Stimulated activated CD8-positive, alpha-beta memory T cell treated with anti-CD3 and anti-CD28 coated beads, Interleukin-2, amount 100 ng/mL, for 1 hour (primary cell): ENCODE results near the gene RNF121.

Experiments used
- DNase-seq, 2 donors: peaks; one replicate each; pipeline ENCODE4 v3.0.0-alpha.2; 2020; ENCODE audit warnings: low read depth in 2 of 2

Gene RNF121

GRCh38 chr11:72037554-72038311 is 108.9 kb downstream of the RNF121 start:
- DNase-seq, result no peak

GRCh38 chr11:72038491-72038890 is 109.6 kb downstream of the RNF121 start:
- no peak for DNase-seq

GRCh38 chr11:72039031-72039855 is 110.4 kb downstream of the RNF121 start:
- DNase-seq, result no peak

- DNase-seq, result no peak
Observed at GRCh38 chr11:72039856-72040401, 111.1 kb downstream of the RNF121 start.

- peak; percentile 50 to 56 for DNase-seq
Observed at GRCh38 chr11:72040491-72041363, 111.9 kb downstream of the RNF121 start.

- DNase-seq, result peak; percentile 13 to 18
Observed at GRCh38 chr11:72041364-72042063, 112.7 kb downstream of the RNF121 start.

GRCh38 chr11:72042064-72042745 is 113.4 kb downstream of the RNF121 start:
- DNase-seq, result no peak

GRCh38 chr11:72045849-72046248 is 117.0 kb downstream of the RNF121 start:
- no peak for DNase-seq
